GM23338 (cell line): Measurements from ENCODE around the gene BCAP31. TPM values are rescaled to one million over a fixed set of nuclear protein-coding genes. Genes with fewer than 3 reads are reported as not detected.
"Not testable (repeated sequence)": the region's sequence is repeated elsewhere in the genome, so short reads cannot be mapped to it uniquely, and the experiment has no call there.

Source experiments
- ATAC-seq: fragments of 200-7000 bp; cut with Tn5 transposase; 3 replicates; pipeline ENCODE4 v1.9.1; 2020
- DNase-seq: peaks from one replicate; pipeline ENCODE4 v3.0.0-alpha.2; 2015; ENCODE audit warnings: low spot score
- H2AFZ ChIP-seq: fragments of 200-600 bp; sonication (generic); 2 replicates; pipeline ENCODE4 v1.8.0; 2016; ENCODE audit warnings: antibody characterized with exemption, mild to moderate bottlenecking, moderate library complexity
- H3F3A ChIP-seq: fragments of 200-600 bp; sonication (generic); replicated peaks from 2 replicates; pipeline ENCODE4 v1.8.0; 2017; ENCODE audit warnings: antibody characterized with exemption, mixed run types, low read depth
- H3K27ac ChIP-seq: fragments of 200-600 bp; sonication (generic); 2 replicates; pipeline ENCODE4 v1.6.1; 2016; ENCODE audit warnings: low read depth
- H3K27me3 ChIP-seq: fragments of 200-600 bp; sonication (generic); 2 replicates; pipeline ENCODE4 v1.8.0; 2016; ENCODE audit warnings: mild to moderate bottlenecking, mixed run types, moderate library complexity; ENCODE audit not compliant: insufficient read depth
- H3K36me3 ChIP-seq: fragments of 200-600 bp; sonication (generic); 2 replicates; pipeline ENCODE4 v1.8.0; 2016; ENCODE audit warnings: mild to moderate bottlenecking; ENCODE audit not compliant: insufficient read depth
- H3K4me1 ChIP-seq: fragments of 200-600 bp; sonication (generic); 2 replicates; pipeline ENCODE4 v1.8.0; 2016; ENCODE audit warnings: mild to moderate bottlenecking, moderate library complexity; ENCODE audit not compliant: insufficient read depth
- H3K4me2 ChIP-seq: fragments of 200-600 bp; sonication (generic); 2 replicates; pipeline ENCODE4 v1.7.1; 2017; ENCODE audit warnings: mixed run types
- H3K4me3 ChIP-seq: fragments of 200-600 bp; sonication (generic); 2 replicates; pipeline ENCODE4 v1.6.1; 2016; ENCODE audit warnings: mixed run types
- H3K79me2 ChIP-seq: fragments of 200-600 bp; sonication (generic); replicated peaks from 2 replicates; pipeline ENCODE4 v1.8.0; 2017; ENCODE audit warnings: mild to moderate bottlenecking; ENCODE audit not compliant: insufficient read depth
- H3K9me2 ChIP-seq: fragments of 200-600 bp; sonication (generic); 2 replicates; pipeline ENCODE4 v1.8.0; 2017; ENCODE audit not compliant: insufficient read depth
- H4K20me1 ChIP-seq: fragments of 200-600 bp; sonication (generic); replicated peaks from 2 replicates; pipeline ENCODE4 v1.8.0; 2017; ENCODE audit warnings: mild to moderate bottlenecking; ENCODE audit not compliant: insufficient read depth
- H3K27ac Mint-ChIP-seq: 2 replicates; pipeline ENCODE4 v1.8.0; 2020; ENCODE audit warnings: inconsistent platforms, mild to moderate bottlenecking, moderate library complexity, mixed read lengths
- H3K27me3 Mint-ChIP-seq: 3 replicates; pipeline ENCODE4 v1.8.0; 2022; ENCODE audit warnings: low read depth, mild to moderate bottlenecking, moderate library complexity, mixed read lengths, inconsistent platforms; ENCODE audit not compliant: insufficient read depth, poor library complexity
- H3K36me3 Mint-ChIP-seq: 3 replicates; pipeline ENCODE4 v1.8.0; 2021; ENCODE audit warnings: low read depth, mild to moderate bottlenecking, inconsistent platforms, moderate library complexity, mixed read lengths
- H3K4me1 Mint-ChIP-seq: 3 replicates; pipeline ENCODE4 v1.8.0; 2020; ENCODE audit warnings: mild to moderate bottlenecking, inconsistent platforms, mixed read lengths
- H3K4me3 Mint-ChIP-seq: 3 replicates; pipeline ENCODE4 v1.8.0; 2021; ENCODE audit warnings: moderate library complexity, mild to moderate bottlenecking, inconsistent platforms, mixed read lengths
- H3K9me3 Mint-ChIP-seq: 3 replicates; pipeline ENCODE4 v1.8.0; 2020; ENCODE audit warnings: moderate library complexity, mild to moderate bottlenecking, inconsistent platforms, mixed read lengths
- CREB1 ChIP-seq: fragments of 250-450 bp; sonication (Bioruptor Pico); IDR thresholded peaks from 2 replicates; pipeline ENCODE4 v1.5.0; 2020; ENCODE audit warnings: low read depth, mild to moderate bottlenecking, moderate library complexity
- ZNF331 ChIP-seq: fragments of 250-450 bp; sonication (Bioruptor Pico); IDR thresholded peaks from 2 replicates; pipeline ENCODE4 v1.5.0; 2020; ENCODE audit warnings: low read depth, mild to moderate bottlenecking, moderate library complexity
- polyA plus RNA-seq: library from polyadenylated mRNA; unstranded; fragments of >200 nt; fragmentation: Nextera tagmentation; extraction: Ambion mirVana; gene quantifications from 2 replicates; pipeline ENCODE4 v1.2.1, GENCODE V29; 2016
- total RNA-seq: library from RNA; depleted of rRNA; stranded (reverse); fragments of >200 nt; shearing (Covaris generic); gene quantifications from 2 replicates; pipeline ENCODE4 v1.2.3, GENCODE V29; 2014
- TF ChIP-seq, protein P1 (sequence below): IDR thresholded peaks from one replicate; pipeline ENCODE4 v1.6.1; 2018; ENCODE audit warnings: antibody characterized with exemption; ENCODE audit not compliant: unreplicated experiment
- TF ChIP-seq, protein P2 (sequence below): IDR thresholded peaks from 2 replicates; pipeline ENCODE4 v1.6.1; 2016; ENCODE audit warnings: antibody characterized with exemption

The BCAP31 gene
- total and polyA plus RNA-seq, 2 experiments from 2014 or later = 85.0 to 145 TPM

DNA sequence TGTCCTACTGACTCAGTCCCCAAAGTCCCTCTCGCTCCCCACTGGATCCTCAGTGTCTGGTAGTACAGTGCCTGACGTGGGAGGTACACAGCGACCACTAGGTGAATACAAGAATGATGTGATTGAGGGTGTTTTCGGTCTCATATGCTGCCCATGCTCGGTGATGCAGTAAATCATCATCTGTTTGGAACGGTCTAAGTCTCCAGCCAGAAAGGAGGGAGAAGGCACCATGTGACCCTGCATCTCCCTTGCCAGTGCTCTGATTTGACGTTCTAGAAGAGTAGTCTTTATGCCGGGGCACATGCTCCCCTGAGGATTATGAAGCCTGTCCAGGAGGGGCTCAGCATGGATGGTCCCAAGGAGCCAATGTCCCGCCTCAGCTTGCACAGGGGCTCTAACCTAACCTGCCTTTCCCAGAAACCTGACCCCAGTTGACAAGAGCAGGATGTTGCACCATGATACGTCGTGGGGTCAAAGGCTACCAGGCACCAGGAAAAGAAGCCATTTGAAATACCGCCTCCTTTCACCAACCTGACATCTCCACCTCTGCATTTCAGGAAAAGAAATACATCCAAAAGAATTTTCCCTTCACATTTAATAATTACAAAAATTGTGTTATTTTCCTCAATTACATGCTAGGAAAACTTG is 26.1 kb upstream of the BCAP31 start (continued):
- TF ChIP-seq, protein P1, sequence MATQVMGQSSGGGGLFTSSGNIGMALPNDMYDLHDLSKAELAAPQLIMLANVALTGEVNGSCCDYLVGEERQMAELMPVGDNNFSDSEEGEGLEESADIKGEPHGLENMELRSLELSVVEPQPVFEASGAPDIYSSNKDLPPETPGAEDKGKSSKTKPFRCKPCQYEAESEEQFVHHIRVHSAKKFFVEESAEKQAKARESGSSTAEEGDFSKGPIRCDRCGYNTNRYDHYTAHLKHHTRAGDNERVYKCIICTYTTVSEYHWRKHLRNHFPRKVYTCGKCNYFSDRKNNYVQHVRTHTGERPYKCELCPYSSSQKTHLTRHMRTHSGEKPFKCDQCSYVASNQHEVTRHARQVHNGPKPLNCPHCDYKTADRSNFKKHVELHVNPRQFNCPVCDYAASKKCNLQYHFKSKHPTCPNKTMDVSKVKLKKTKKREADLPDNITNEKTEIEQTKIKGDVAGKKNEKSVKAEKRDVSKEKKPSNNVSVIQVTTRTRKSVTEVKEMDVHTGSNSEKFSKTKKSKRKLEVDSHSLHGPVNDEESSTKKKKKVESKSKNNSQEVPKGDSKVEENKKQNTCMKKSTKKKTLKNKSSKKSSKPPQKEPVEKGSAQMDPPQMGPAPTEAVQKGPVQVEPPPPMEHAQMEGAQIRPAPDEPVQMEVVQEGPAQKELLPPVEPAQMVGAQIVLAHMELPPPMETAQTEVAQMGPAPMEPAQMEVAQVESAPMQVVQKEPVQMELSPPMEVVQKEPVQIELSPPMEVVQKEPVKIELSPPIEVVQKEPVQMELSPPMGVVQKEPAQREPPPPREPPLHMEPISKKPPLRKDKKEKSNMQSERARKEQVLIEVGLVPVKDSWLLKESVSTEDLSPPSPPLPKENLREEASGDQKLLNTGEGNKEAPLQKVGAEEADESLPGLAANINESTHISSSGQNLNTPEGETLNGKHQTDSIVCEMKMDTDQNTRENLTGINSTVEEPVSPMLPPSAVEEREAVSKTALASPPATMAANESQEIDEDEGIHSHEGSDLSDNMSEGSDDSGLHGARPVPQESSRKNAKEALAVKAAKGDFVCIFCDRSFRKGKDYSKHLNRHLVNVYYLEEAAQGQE = no peak
- no peak for TF ChIP-seq ZNF331 (CRISPR knock-in tag)
- no peak for TF ChIP-seq CREB1
- TF ChIP-seq, protein P2, sequence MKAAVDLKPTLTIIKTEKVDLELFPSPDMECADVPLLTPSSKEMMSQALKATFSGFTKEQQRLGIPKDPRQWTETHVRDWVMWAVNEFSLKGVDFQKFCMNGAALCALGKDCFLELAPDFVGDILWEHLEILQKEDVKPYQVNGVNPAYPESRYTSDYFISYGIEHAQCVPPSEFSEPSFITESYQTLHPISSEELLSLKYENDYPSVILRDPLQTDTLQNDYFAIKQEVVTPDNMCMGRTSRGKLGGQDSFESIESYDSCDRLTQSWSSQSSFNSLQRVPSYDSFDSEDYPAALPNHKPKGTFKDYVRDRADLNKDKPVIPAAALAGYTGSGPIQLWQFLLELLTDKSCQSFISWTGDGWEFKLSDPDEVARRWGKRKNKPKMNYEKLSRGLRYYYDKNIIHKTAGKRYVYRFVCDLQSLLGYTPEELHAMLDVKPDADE = no peak

DNA sequence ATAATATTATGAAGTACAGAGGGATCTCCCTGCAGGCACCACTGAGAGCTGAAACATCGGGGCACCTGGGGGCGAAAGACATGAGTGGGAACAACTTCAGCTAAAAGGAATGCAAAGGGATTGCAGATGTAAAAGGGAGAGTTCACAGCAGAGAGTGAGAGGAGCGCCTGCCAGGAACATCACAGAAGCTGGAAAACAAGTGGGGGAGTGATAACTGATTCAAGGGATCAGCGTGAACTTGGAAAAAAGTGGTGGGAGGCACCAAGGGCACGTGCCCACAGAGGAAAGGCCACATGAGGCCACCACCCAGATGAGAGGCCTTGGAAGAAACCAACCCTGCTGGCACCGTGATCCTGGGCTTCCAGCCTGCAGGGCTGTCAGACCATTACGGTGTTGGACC is 24.8 kb upstream of the BCAP31 start:
- not testable (repeated sequence) for H3F3A ChIP-seq, H3K36me3 Mint-ChIP-seq, H2AFZ ChIP-seq, H3K9me3 Mint-ChIP-seq, H3K9me2 ChIP-seq, H3K27ac ChIP-seq, H3K79me2 ChIP-seq, H3K4me2 ChIP-seq, DNase-seq, H3K4me1 ChIP-seq, H3K27ac Mint-ChIP-seq, H3K4me3 Mint-ChIP-seq, H3K4me3 ChIP-seq, H3K4me1 Mint-ChIP-seq, H3K27me3 Mint-ChIP-seq, ATAC-seq, H3K27me3 ChIP-seq, H4K20me1 ChIP-seq, H3K36me3 ChIP-seq

DNA sequence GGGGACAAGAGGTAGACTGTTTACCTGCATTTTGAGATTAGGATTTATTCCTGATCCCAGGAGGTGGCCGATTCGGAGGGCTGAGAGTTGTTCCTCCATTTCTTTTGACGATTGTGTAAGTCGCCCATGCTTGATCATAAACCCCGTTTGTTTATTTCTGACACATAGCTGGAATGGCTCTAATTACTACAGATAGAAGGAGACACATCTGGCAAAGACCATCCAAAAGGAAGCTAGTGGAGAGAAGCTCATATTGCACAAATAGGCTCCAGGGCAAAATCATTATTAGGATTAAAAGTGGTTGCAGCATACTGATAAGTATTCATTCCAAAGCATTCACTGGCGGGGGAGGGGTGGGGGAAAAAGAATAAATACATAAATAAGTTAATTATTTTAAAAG is 22.8 kb upstream of the BCAP31 start:
- H3K27me3 ChIP-seq, H3K27ac Mint-ChIP-seq, H3K27me3 Mint-ChIP-seq, DNase-seq, H3K79me2 ChIP-seq, H3K4me1 Mint-ChIP-seq, H3K27ac ChIP-seq, ATAC-seq, H3K9me3 Mint-ChIP-seq, H3K9me2 ChIP-seq, H3K4me3 ChIP-seq, H3F3A ChIP-seq, H3K4me1 ChIP-seq, H3K36me3 Mint-ChIP-seq, H3K36me3 ChIP-seq, H4K20me1 ChIP-seq, H3K4me3 Mint-ChIP-seq, H3K4me2 ChIP-seq, H2AFZ ChIP-seq: not testable (repeated sequence)
